Erythroblast (primary cell): Measurements from ENCODE around the gene VENTX.

ENCODE experiments used
- DNase-seq, 2 experiments: peaks; one replicate each; lab custom pipeline; 2025; lab: John Stamatoyannopoulos, UW
- GATA1 ChIP-seq: IDR thresholded peaks from 2 replicates; pipeline ENCODE4 v1.6.1; 2011; ENCODE audit warnings: low read depth, mild to moderate bottlenecking, control low read depth, low read length, moderate library complexity
- POLR2A ChIP-seq: IDR thresholded peaks from 2 replicates; pipeline ENCODE4 v1.6.1; 2011; ENCODE audit warnings: mild to moderate bottlenecking, low read length

VENTX gene

GRCh38 chr10:133289761-133290160 is 52.1 kb downstream of the VENTX start:
- no peak for DNase-seq
- no peak for TF ChIP-seq POLR2A
- TF ChIP-seq GATA1, result no peak
